Effector memory CD4-positive, alpha-beta T cell (primary cell): ENCODE measurements around the gene SAXO1.
"Not testable (repeated sequence)": the region's sequence is repeated elsewhere in the genome, so short reads cannot be mapped to it uniquely, and the experiment has no call there.

Experiments
- DNase-seq, 3 donors: peaks; one replicate each; pipeline ENCODE4 v3.0.0-alpha.2; 2020
- H3K27ac ChIP-seq: 2 replicates; pipeline ENCODE4 v1.7.0; 2013; ENCODE audit warnings: mild to moderate bottlenecking, low read length, moderate library complexity; ENCODE audit not compliant: insufficient read depth, poor library complexity, severe bottlenecking
- H3K27me3 ChIP-seq: replicated peaks from 2 replicates; pipeline ENCODE4 v1.7.0; 2013; ENCODE audit warnings: mild to moderate bottlenecking, low read length; ENCODE audit not compliant: insufficient read depth, control insufficient read depth, poor library complexity, severe bottlenecking
- H3K36me3 ChIP-seq: 2 replicates; pipeline ENCODE4 v1.7.0; 2013; ENCODE audit warnings: mild to moderate bottlenecking, low read length, moderate library complexity; ENCODE audit not compliant: control insufficient read depth, insufficient read depth
- H3K4me1 ChIP-seq: 2 replicates; pipeline ENCODE4 v1.7.0; 2013; ENCODE audit warnings: low read length, mild to moderate bottlenecking; ENCODE audit not compliant: control insufficient read depth, insufficient read depth, poor library complexity, severe bottlenecking
- H3K4me3 ChIP-seq: 2 replicates; pipeline ENCODE4 v1.7.0; 2013; ENCODE audit warnings: low read length, low read depth, mild to moderate bottlenecking; ENCODE audit not compliant: insufficient read depth, poor library complexity, severe bottlenecking
- H3K9me3 ChIP-seq: 2 replicates; pipeline ENCODE4 v1.7.0; 2013; ENCODE audit warnings: mild to moderate bottlenecking, low read length, moderate library complexity; ENCODE audit not compliant: control insufficient read depth

Gene SAXO1

DNA sequence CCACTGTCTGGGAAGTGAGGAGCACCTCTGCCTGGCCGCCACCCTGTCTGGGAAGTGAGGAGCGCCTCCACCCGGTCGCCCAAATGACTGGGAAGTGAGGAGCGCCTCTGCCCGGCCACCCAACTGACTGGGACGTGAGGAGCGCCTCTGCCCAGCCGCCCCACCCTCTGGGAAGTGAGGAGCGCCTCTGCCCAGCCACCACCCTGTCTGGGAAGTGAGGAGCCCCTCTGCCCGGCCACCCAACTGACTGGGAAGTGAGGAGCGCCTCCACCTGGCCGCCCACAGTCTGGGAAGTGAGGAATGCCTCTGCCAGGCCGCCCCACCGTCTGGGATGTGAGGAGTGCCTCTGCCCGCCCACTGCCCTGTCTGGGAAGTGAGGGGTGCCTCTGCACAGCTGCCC, 32.9 kb downstream of the SAXO1 start:
- Histone ChIP-seq H3K4me3 (no peak overlapping the region), H3K36me3 (no peaks in the 10 kb centered on the region), H3K9me3 (no peaks in the 10 kb centered on the region), H3K27ac (no peak overlapping the region), H3K27me3 (no peaks in the 10 kb centered on the region), H3K4me1 (no peaks in the 10 kb centered on the region)
- DNase-seq = no peak

DNA sequence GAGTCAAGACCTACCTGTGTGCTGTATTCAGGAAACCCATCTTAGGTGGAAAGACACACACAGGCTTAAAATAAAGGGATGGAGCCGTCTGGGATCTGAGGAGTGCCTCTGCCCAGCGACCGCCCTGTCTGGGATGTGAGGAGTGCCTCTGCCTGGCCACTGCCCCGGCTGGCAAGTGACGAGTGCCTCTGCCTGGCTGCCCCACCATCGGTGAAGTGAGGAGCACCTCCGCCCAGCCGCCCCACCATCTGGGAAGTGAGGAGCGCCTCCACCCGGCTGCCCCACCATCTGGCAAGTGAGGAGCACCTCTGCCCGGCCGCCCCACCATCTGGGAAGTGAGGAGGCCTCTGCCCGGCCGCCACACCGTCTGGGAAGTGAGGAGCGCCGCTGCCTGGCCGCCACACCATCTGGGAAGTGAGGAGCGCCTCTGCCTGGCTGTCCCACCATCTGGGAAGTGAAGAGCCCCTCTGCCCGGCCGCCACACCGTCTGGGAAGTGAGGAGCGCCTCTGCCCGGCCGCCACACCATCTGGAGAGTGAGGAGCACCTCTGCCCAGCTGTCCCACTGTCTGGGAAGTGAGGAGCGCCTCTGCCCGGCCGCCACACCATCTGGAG, 33.7 kb downstream of the SAXO1 start:
- Histone ChIP-seq H3K9me3 (no peaks in the 10 kb centered on the region), H3K27me3 (no peaks in the 10 kb centered on the region), H3K4me1 (no peaks in the 10 kb centered on the region), H3K36me3 (no peaks in the 10 kb centered on the region), H3K27ac (no peak overlapping the region), H3K4me3 (no peak overlapping the region)
- DNase-seq = no peak

DNA sequence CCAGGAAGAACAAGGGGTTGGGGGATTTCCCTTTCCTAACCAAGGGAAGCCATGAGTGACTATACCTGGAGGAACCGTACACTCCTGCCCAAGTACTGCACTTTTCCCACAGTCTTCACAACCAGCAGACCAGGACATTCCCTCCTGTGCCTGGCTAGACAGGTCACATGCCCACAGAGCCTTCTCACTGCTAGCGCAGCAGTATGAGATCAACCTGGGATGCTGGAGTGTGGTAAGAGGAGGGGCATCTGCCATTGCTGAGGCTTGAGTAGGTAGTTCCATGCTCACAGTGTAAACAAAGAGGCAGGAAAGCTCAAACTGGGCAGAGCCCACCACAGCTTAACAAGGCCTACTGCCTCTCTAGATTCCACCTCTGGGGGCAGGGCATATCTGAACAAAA, 35.9 kb downstream of the SAXO1 start:
- no peak overlapping the region for H3K27ac ChIP-seq
- no peaks in the 10 kb centered on the region for H3K4me1 ChIP-seq
- DNase-seq = no peak
- no peaks in the 10 kb centered on the region for H3K36me3 ChIP-seq
- H3K4me3 ChIP-seq = no peak overlapping the region
- H3K27me3 ChIP-seq = no peaks in the 10 kb centered on the region
- no peaks in the 10 kb centered on the region for H3K9me3 ChIP-seq

DNA sequence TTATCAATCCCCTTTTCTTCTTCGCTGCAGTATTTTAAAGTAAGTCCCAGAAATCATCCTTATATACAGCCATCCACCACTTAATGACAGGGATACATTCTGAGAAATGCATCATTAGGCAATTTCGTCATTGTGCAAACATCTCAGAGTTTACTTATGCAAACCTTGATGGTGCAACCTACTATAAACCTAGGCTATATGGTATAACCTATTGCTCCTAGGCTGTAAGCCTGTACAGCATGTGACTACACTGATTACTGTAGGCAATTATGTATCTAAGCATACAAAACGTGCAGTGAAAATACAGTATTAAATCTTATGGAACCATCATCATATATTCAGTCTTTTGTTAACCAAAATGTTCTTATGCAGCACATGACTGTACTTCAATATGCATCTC, 36.8 kb downstream of the SAXO1 start:
- no peaks in the 10 kb centered on the region for H3K9me3 ChIP-seq
- no peak for DNase-seq
- H3K4me3 ChIP-seq = no peak overlapping the region
- no peaks in the 10 kb centered on the region for H3K4me1 ChIP-seq
- H3K27me3 ChIP-seq = no peaks in the 10 kb centered on the region
- H3K36me3 ChIP-seq = no peaks in the 10 kb centered on the region
- H3K27ac ChIP-seq = no peak overlapping the region

DNA sequence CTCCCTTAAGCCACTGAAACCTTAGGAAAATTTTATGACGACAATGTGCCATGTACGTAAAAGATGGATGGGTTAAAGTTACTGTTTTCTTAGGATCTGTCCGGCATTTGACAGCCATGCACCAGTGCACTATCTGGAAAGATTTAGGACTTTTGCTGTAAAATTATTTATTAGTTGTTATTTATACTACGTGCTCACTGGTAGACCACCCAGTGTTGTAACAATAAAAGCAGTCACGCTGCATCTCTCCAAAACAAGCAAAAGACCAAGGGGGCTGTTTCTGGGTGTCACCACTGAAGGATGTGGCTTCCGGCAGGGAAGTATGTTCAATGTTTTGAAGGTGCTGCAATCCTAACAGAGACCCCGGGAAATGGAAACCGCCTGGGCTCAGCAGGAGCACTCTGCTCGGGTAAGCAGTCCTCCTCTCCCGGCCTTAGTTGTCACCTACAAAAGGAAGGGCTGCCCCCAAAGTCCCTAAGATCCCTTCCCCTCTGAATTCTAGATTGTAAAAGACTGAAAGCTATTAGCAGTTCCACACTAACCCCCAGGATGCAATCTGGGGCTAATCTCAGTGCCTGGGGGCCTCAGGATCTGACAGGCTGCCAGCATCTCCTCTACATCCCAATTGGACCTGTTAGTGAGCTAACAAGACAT, 38.6 kb downstream of the SAXO1 start:
- no peaks in the 10 kb centered on the region for H3K36me3 ChIP-seq
- DNase-seq = no peak
- no peaks in the 10 kb centered on the region for H3K4me1 ChIP-seq

DNA sequence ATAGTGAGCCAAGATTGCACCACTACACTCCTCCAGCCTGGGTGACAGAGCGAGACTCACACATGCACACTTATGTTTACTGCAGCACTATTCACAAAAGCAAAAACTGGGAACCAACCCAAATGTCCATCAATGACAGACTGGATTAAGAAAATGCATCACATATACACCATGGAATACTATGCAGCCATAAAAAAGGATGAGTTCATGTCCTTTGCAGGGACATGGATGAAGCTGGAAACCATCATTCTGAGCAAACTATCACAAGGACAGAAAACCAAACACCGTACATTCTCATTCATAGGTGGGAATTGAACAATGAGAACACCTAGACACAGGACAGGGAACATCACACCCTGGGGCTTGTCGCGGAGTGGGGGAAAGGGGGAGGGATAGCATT, 41.8 kb downstream of the SAXO1 start:
- not testable (repeated sequence) for DNase-seq, H3K9me3 ChIP-seq, H3K36me3 ChIP-seq, H3K4me1 ChIP-seq, H3K4me3 ChIP-seq, H3K27me3 ChIP-seq, H3K27ac ChIP-seq

More for the DNA sequence above, 38.6 kb downstream of the SAXO1 start:
- Histone ChIP-seq H3K4me3 (no peak overlapping the region), H3K27ac (no peak overlapping the region), H3K27me3 (no peaks in the 10 kb centered on the region), H3K9me3 (no peaks in the 10 kb centered on the region)

DNA sequence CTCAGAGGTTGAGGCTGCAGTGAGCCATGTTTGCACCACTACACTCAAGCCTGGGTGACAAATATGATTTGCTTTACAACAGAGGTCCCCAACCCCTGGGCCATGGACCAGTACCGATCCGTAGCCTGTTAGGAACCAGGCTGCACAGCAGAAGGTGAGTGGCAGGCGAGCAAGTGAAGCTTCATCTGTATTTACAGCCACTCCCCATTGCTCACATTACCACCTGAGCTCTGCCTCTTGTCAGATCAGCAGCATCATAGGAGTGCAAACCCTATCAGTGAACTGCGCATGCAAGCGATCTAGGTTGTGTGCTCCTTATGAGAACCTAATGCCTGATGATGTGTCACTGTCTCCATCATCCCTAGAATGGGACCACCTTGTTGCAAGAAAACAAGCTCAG, 42.5 kb downstream of the SAXO1 start:
- Histone ChIP-seq H3K9me3 (no peaks in the 10 kb centered on the region), H3K4me1 (no peaks in the 10 kb centered on the region), H3K36me3 (no peaks in the 10 kb centered on the region), H3K27me3 (no peaks in the 10 kb centered on the region), H3K27ac (no peak overlapping the region), H3K4me3 (no peak overlapping the region)
- DNase-seq = no peak

DNA sequence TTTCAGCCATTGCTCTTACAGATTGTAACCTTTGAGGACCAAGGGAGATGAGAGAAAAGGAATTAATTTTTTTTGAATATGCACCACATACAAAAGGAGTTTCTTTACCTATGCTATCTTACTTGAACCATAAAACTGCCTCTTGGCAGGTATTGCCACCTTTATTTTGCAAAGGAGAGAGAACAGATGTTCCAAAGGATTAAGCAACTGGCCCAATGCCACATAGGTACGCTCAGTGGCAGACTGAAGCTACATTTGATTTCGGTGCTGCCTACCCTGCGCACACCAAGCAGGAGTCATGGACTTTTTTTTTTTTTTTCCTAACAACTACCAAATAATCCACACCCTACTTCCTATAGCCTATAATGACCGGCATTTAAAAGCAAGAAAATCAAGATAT, 43.1 kb downstream of the SAXO1 start:
- Histone ChIP-seq H3K36me3 (no peaks in the 10 kb centered on the region), H3K27me3 (no peaks in the 10 kb centered on the region), H3K9me3 (no peaks in the 10 kb centered on the region), H3K27ac (no peak overlapping the region), H3K4me3 (no peak overlapping the region), H3K4me1 (no peaks in the 10 kb centered on the region)
- no peak for DNase-seq

DNA sequence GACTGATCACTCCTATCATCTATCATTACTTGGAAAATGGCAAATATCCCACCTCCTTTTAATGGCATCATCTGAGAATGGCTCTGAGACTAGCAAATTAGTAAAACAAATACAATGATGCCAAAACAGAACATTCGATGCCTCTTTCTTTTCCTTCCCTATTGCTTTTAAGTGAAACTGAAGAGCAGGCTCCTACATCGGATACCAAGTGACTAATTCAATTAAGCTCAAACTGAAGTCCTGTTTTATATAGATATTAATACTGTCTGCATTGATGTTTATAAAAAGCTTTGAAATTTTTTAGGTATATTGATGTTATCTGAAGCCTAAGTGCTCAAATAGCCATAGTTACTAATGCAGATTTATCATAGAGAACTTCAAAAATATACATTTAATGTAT, 43.9 kb downstream of the SAXO1 start:
- no peak overlapping the region for H3K4me3 ChIP-seq
- H3K27me3 ChIP-seq = no peaks in the 10 kb centered on the region
- H3K4me1 ChIP-seq = no peaks in the 10 kb centered on the region
- H3K36me3 ChIP-seq = no peaks in the 10 kb centered on the region
- no peaks in the 10 kb centered on the region for H3K9me3 ChIP-seq
- H3K27ac ChIP-seq = no peak overlapping the region
- no peak for DNase-seq

DNA sequence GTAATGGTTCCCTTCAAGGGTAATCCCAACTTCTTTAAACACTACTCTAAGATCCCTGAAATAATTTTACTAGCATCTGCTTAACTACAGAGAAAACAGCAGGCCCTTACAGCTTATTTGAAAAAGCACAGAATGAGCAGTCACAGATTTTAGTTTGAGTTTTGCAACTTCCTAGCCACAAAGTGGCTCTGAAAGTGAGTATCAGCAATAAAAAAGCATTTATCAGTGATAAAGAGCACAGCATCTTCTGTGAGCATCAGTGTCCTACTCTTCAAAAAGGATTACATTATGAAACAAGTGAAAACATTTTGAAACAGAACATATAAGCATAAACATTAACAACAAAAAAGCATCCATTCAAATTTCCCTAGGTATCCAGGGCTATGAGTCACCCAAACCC, 45.0 kb downstream of the SAXO1 start:
- DNase-seq = no peak
- Histone ChIP-seq H3K27ac (no peak overlapping the region), H3K4me1 (no peaks in the 10 kb centered on the region), H3K9me3 (no peaks in the 10 kb centered on the region), H3K27me3 (no peaks in the 10 kb centered on the region), H3K36me3 (no peaks in the 10 kb centered on the region), H3K4me3 (no peak overlapping the region)
